HEK293T (cell line): ENCODE results near the gene ZFR2.

Source experiments
- CTCF ChIA-PET: fragments of 350-600 bp; formaldehyde crosslinking; extraction: SDS; loops from one replicate; lab custom pipeline; 2021; ENCODE audit warnings: antibody characterized with exemption, inconsistent platforms; lab: Yijun Ruan, JAX
- POLR2A ChIA-PET: fragments of 350-600 bp; formaldehyde crosslinking; extraction: SDS; loops from one replicate; lab custom pipeline; 2020; ENCODE audit warnings: antibody characterized with exemption, inconsistent platforms; lab: Yijun Ruan, JAX
- DNase-seq: peaks from one replicate; pipeline ENCODE4 v3.0.0; 2012; ENCODE audit warnings: mixed read lengths; ENCODE audit errors: extremely low spot score
- ARNT ChIP-seq: fragments of 450-650 bp; IDR thresholded peaks from 2 replicates; pipeline ENCODE4 v1.6.1; 2017; ENCODE audit warnings: mild to moderate bottlenecking
- BHLHE40 ChIP-seq: fragments of 450-650 bp; IDR thresholded peaks from 2 replicates; pipeline ENCODE4 v1.6.1; 2016; ENCODE audit warnings: mild to moderate bottlenecking, moderate library complexity, borderline replicate concordance
- CTBP1 ChIP-seq: fragments of 450-650 bp; IDR thresholded peaks from 2 replicates; pipeline ENCODE4 v1.6.1; 2016; ENCODE audit warnings: borderline replicate concordance
- ELF4 ChIP-seq: fragments of 450-650 bp; IDR thresholded peaks from 2 replicates; pipeline ENCODE4 v1.6.1; 2017; ENCODE audit warnings: antibody characterized with exemption
- FOXA1 ChIP-seq: fragments of 450-650 bp; IDR thresholded peaks from 2 replicates; pipeline ENCODE4 v1.6.1; 2016; ENCODE audit warnings: mild to moderate bottlenecking
- FOXK2 ChIP-seq: fragments of 450-650 bp; IDR thresholded peaks from 2 replicates; pipeline ENCODE4 v1.6.1; 2016; ENCODE audit warnings: mild to moderate bottlenecking
- FOXM1 ChIP-seq: fragments of 450-650 bp; IDR thresholded peaks from 2 replicates; pipeline ENCODE4 v1.6.1; 2017; ENCODE audit warnings: mild to moderate bottlenecking, borderline replicate concordance
- HDGF ChIP-seq: fragments of 450-650 bp; IDR thresholded peaks from 2 replicates; pipeline ENCODE4 v1.6.1; 2017; ENCODE audit warnings: antibody characterized with exemption, borderline replicate concordance
- L3MBTL2 ChIP-seq: fragments of 450-650 bp; conservative IDR thresholded peaks from 2 replicates; pipeline ENCODE4 v1.6.1; 2016; ENCODE audit warnings: mild to moderate bottlenecking
- LEF1 ChIP-seq: fragments of 450-650 bp; IDR thresholded peaks from 2 replicates; pipeline ENCODE4 v1.6.1; 2017; ENCODE audit warnings: mild to moderate bottlenecking, borderline replicate concordance
- NFRKB ChIP-seq: fragments of 450-650 bp; IDR thresholded peaks from 2 replicates; pipeline ENCODE4 v1.6.1; 2016; ENCODE audit warnings: mild to moderate bottlenecking, moderate library complexity
- SP1 ChIP-seq: fragments of 450-650 bp; IDR thresholded peaks from 2 replicates; pipeline ENCODE4 v1.6.1; 2017
- SUZ12 ChIP-seq: fragments of 450-650 bp; IDR thresholded peaks from 2 replicates; pipeline ENCODE4 v1.6.1; 2016; ENCODE audit warnings: mild to moderate bottlenecking
- TARDBP ChIP-seq: fragments of 450-650 bp; IDR thresholded peaks from 2 replicates; pipeline ENCODE4 v1.6.1; 2016
- ZNF384 ChIP-seq: fragments of 450-650 bp; IDR thresholded peaks from 2 replicates; pipeline ENCODE4 v1.6.1; 2016
- TF ChIP-seq, protein P1 (sequence below): fragments of 450-650 bp; IDR thresholded peaks from 2 replicates; pipeline ENCODE4 v1.6.1; 2016

ZFR2 gene

DNA sequence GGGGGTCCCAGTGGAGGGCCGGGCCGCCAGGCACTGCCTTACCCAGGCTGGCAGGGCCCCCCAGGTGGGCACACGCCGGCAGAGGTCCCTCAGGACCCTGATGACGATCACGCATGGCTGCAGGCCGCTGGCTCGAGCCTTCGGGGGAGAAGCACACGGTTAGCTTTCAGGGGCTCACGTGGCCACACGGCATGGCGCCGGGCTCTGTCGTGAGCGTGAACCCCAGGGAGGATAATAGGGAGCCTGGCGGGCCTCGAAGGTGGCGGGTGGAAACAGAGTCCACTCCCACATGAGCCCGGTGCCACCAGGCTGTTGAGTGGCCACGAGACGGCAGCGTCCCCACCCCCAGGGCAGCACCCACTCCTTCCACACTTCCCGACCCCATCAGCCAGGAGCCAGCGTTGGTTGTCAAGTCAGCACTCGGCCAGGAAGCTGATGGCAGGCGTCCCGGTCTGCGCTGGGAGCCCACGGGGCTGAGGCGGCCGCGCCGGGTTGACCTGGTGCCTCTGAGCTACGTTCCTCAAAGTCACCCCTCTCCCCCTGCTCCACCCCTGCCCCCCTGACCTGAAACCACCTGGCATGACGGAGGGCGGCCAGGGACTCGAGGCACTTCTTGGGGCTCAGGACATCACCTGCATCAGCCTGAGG lies 58.0 kb downstream of the ZFR2 start:
- POLR2A ChIA-PET = interaction anchor here (0.6 kb wide), 1 partner anchor 10 kb away, joined by 3 read pairs; no protein-coding TSS in a partner anchor
- TF ChIP-seq FOXK2 (no peak), NFRKB (no peak), ELF4 (no peak), LEF1 (no peak), HDGF (no peak), L3MBTL2 (no peak), BHLHE40 (no peak), CTBP1 (no peak), SUZ12 (no peak), ARNT (no peak), TARDBP (no peak), SP1 (no peak), FOXM1 (no peak)
- TF ChIP-seq, protein P1, sequence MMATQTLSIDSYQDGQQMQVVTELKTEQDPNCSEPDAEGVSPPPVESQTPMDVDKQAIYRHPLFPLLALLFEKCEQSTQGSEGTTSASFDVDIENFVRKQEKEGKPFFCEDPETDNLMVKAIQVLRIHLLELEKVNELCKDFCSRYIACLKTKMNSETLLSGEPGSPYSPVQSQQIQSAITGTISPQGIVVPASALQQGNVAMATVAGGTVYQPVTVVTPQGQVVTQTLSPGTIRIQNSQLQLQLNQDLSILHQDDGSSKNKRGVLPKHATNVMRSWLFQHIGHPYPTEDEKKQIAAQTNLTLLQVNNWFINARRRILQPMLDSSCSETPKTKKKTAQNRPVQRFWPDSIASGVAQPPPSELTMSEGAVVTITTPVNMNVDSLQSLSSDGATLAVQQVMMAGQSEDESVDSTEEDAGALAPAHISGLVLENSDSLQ = no peak
- no peak for DNase-seq
- CTCF ChIA-PET = no interaction called here

- TF ChIP-seq ZNF384 = no peak
- no peak for TF ChIP-seq L3MBTL2
- no peak for TF ChIP-seq SUZ12
- TF ChIP-seq FOXA1 = no peak
- TF ChIP-seq LEF1 = no peak
- TF ChIP-seq ELF4 = no peak
- no peak for TF ChIP-seq CTBP1
- TF ChIP-seq TARDBP = no peak
- TF ChIP-seq FOXK2 = no peak
- no peak for TF ChIP-seq HDGF
- no peak for TF ChIP-seq NFRKB
- TF ChIP-seq ARNT = no peak
- no peak for TF ChIP-seq FOXM1
- TF ChIP-seq, protein P1 = no peak
- TF ChIP-seq SP1 = no peak
- no peak for DNase-seq
- CTCF ChIA-PET = no interaction called here
- POLR2A ChIA-PET = interaction anchor here (0.6 kb wide), 1 partner anchor 9 kb away, joined by 3 read pairs; no protein-coding TSS in a partner anchor
Measured at GRCh38 chr19:3809881-3810707, 58.7 kb downstream of the ZFR2 start.

GRCh38 chr19:3808420-3809143 lies 60.3 kb downstream of the ZFR2 start:
- TF ChIP-seq L3MBTL2 = no peak
- TF ChIP-seq LEF1 = no peak
- TF ChIP-seq FOXM1 = no peak
- no peak for TF ChIP-seq NFRKB
- no peak for TF ChIP-seq FOXK2
- no peak for TF ChIP-seq TARDBP
- no peak for TF ChIP-seq BHLHE40
- TF ChIP-seq ARNT = no peak
- TF ChIP-seq SP1 = no peak
- TF ChIP-seq, protein P1 = no peak
- no peak for TF ChIP-seq HDGF
- no peak for TF ChIP-seq FOXA1
- TF ChIP-seq ELF4 = no peak
- TF ChIP-seq ZNF384 = no peak
- TF ChIP-seq SUZ12 = no peak
- POLR2A ChIA-PET = no interaction called here
- CTCF ChIA-PET = no interaction called here
- DNase-seq = no peak

GRCh38 chr19:3807574-3808354 lies 61.1 kb downstream of the ZFR2 start:
- ChIA-PET POLR2A (no interaction called here), CTCF (no interaction called here)
- no peak for DNase-seq
- TF ChIP-seq SUZ12 (no peak), CTBP1 (no peak), L3MBTL2 (no peak), ARNT (no peak)

DNA sequence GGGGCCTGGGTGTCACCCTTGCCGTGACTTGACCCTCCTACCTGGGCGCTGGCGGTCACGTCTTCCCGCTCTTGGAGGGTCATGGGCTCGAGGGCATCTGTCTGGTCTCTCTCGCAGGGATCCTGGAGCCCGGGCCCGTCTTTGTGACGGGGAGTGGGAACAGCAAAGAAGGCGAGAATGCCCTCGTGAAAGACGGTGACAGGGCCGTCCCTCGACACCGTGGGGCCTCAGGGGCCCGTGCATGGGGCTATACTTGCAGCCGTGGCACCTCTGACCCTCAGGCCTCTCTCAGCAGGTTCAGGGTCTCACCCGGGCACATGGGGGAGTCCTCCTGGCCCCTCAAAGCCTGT lies 61.7 kb downstream of the ZFR2 start:
- no peak for DNase-seq
- TF ChIP-seq FOXK2 = no peak
- TF ChIP-seq LEF1 = no peak
- TF ChIP-seq FOXM1 = no peak
- TF ChIP-seq ARNT = no peak
- no peak for TF ChIP-seq FOXA1
- TF ChIP-seq SUZ12 = no peak
- TF ChIP-seq NFRKB = no peak
- no peak for TF ChIP-seq ELF4
- TF ChIP-seq, protein P1 = no peak
- no peak for TF ChIP-seq ZNF384
- no peak for TF ChIP-seq CTBP1
- CTCF ChIA-PET = no interaction called here
- POLR2A ChIA-PET = no interaction called here
